PFSK-1 (cell line): ENCODE data around the gene LINC00305.

Experiments
- FOXP2 ChIP-seq: optimal IDR thresholded peaks from 2 replicates; pipeline ENCODE3; 2011; ENCODE audit warnings: borderline replicate concordance, control low read depth, inconsistent platforms; ENCODE audit not compliant: insufficient read depth; ENCODE audit errors: extremely low read length, extremely low read depth
- POLR2AphosphoS5 ChIP-seq: IDR thresholded peaks from 2 replicates; pipeline ENCODE4 v1.6.1; 2012; ENCODE audit warnings: low read depth, mild to moderate bottlenecking, control low read depth, low read length, moderate library complexity
- REST ChIP-seq, 2 experiments: IDR thresholded peaks; 2 replicates each; pipeline versions ENCODE4 v1.6.1 to v1.8.0; 2011 to 2012; ENCODE audit warnings: low read depth in 2 of 2, low read length in 2 of 2, control low read depth in 1 of 2, inconsistent platforms in 1 of 2, mild to moderate bottlenecking in 1 of 2, moderate library complexity in 1 of 2; ENCODE audit not compliant: insufficient read depth in 1 of 2
- SIN3A ChIP-seq: IDR thresholded peaks from 2 replicates; pipeline ENCODE4 v1.6.1; 2012; ENCODE audit warnings: mild to moderate bottlenecking, low read length, moderate library complexity, borderline replicate concordance; ENCODE audit not compliant: insufficient read depth
- TAF1 ChIP-seq: IDR thresholded peaks from 2 replicates; pipeline ENCODE4 v1.6.1; 2012; ENCODE audit warnings: low read length, control low read depth, borderline replicate concordance; ENCODE audit not compliant: insufficient read depth

Gene LINC00305

GRCh38 chr18:64042728-64043358, 106.0 kb downstream of the LINC00305 start:
- no peak for TF ChIP-seq REST (IDR thresholded peaks at IDR 0.05; ENCODE audit: insufficient read depth in 1 of 2, low read depth in 2 of 2, low read length in 2 of 2)
- TF ChIP-seq SIN3A: no peak
- TF ChIP-seq TAF1: no peak
- TF ChIP-seq FOXP2: no peak
- no peak for TF ChIP-seq POLR2AphosphoS5

GRCh38 chr18:64037812-64038414, 111.0 kb downstream of the LINC00305 start:
- TF ChIP-seq REST (IDR thresholded peaks at IDR 0.05; ENCODE audit: insufficient read depth in 1 of 2, low read depth in 2 of 2, low read length in 2 of 2) (no peak), TAF1 (no peak), POLR2AphosphoS5 (no peak), SIN3A (no peak), FOXP2 (no peak)

- TF ChIP-seq REST (IDR thresholded peaks at IDR 0.05; ENCODE audit: insufficient read depth in 1 of 2, low read depth in 2 of 2, low read length in 2 of 2) (no peak), TAF1 (no peak), POLR2AphosphoS5 (no peak), SIN3A (no peak), FOXP2 (no peak)
Measured at GRCh38 chr18:64032312-64032711, 116.6 kb downstream of the LINC00305 start.

GRCh38 chr18:64031411-64031810, 117.5 kb downstream of the LINC00305 start:
- TF ChIP-seq REST (IDR thresholded peaks at IDR 0.05; ENCODE audit: insufficient read depth in 1 of 2, low read depth in 2 of 2, low read length in 2 of 2): no peak
- no peak for TF ChIP-seq FOXP2
- no peak for TF ChIP-seq POLR2AphosphoS5
- TF ChIP-seq SIN3A: no peak
- TF ChIP-seq TAF1: no peak
